GM20431 (cell line): Measurements from ENCODE around the gene IGF2.

ENCODE experiments used
- in situ Hi-C: fragments of 300-500 bp; cut with MseI, MboI; formaldehyde crosslinking; loops from one replicate; pipeline ENCODE4 v1.15.0; 2020; ENCODE audit warnings: low sequenced_read_pairs; ENCODE audit not compliant: unreplicated experiment

The IGF2 gene

DNA sequence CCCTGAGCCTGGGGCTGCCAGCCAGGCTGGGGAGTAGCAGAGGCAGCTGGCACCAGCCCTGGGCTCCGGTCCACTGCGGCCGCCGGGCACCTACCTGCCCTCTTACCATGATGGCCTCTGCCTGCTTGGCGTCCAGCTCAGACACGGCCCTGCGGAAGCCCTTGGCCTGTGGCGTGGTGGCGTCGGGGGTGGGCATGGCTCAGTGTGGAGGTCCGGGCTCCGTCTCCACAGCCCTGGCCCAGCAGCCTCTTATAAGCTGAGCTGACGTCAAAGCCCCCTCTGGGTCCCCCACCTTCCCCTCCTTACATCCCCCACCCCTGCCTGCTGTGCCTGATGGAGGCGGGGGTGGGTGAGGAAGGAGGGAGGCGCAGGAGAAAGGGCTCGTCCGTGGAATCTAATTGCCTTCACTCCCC lies 32.4 kb upstream of the IGF2 start, which contains the start of gene TH:
TH (minus strand) TSS at position 225 of the 413 bp plus-strand sequence; CDS start at position 196, 29 bp downstream.
- in situ Hi-C loops: loop anchor here (25.0 kb wide), 1 partner anchor 484 kb away; the partner anchor contains the start of gene KRTAP5-6

DNA sequence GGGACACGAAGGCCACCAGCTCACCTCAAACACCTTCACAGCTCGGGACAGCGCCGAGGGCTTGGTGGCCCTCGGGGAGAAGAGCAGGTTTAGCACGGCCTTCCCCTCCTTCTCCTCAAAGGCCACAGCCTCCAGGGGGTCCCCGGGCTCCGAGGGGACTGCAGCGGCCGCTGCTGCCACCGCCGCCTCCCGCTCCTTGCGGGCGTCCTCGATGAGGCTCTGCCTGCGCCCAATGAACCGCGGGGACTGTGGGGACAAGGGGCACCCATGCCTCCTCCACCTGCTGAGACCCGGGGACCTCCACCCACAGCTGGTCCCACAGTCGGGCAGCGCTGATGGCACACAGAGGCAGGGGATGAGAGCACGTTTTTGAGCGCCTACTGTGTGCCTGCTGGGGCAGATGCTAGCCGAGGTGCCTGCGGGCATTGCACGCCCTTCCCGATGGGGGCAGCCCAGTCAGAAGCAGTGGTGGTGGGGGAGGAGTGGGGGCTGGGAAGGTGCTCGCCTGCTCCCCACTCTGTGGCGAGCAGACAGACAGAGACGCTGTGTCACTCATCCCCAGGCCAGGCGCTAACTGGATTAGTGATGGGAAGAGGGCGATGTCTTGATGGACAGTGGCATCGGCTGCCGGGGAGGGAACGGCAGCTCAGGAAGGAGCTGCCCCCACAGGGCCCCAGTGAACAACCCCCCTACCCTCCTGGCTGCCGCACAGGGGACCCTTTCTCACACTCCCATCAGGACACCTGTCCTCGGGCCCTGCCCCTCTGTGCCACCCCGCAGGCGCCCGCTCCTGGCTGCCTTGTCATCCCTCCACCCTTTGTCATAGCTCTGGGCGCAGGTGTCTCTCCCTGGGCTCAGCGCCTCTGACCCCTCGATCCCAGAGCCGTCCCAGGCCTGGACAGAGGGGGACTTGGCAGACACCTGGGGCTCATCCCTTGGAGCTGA lies 30.7 kb upstream of the IGF2 start:
- in situ Hi-C loops: loop anchor here (25.0 kb wide), 1 partner anchor 483 kb away; the partner anchor contains the start of gene KRTAP5-6

DNA sequence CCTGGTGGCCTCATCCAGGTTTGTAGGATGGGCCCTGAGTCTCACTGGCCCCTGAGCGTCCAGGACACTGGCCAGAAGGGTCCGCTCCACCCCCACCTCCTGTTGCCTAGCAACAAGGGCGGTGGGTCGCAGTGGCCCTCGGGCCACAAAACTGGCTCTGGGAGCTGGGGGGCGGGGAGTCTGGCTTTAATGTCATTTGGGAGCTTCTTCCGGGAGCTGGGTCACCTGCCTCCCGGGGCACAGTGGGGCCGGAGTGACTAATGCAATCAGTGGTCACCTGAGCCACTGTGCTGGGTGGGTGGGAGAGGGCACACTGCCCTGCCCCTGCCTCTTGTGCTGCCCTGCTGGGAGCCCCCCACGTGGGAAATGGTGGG lies 29.8 kb upstream of the IGF2 start:
- in situ Hi-C loops: loop anchor here (25.0 kb wide), 1 partner anchor 482 kb away; the partner anchor contains the start of gene KRTAP5-6

DNA sequence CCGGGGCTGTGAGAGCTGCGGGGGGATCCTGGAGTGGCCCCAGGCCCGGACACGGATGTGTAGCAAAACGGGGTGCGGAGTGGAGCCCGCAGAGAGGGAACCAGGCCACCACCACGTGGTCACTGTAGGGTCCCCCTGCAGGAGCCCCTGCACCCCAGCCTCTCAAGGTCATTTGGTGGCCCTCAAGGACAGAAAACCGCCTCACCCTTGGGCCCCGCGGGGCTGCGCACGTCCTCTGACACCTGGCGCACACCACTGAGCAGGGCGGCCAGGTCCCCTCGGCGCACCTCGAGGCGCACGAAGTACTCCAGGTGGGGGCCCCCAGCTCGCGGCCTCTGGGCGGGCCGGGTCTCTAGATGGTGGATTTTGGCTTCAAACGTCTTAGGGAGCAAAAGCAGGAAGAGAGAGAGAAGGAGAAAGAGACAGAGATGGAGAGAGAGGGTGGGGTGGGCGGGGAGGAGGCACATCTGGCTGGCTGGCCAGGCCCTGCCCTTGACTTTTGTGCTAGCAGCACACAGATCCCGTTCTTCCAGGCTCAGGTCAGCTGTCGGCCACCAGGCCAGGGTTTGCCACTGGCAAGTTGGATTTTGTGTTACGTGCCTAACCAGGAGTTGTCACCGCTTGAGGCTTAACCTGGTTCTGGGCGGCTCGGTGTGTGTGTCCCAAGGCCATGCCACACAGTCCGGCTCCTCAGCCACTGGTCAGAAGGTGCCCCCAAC lies 29.3 kb upstream of the IGF2 start:
- in situ Hi-C loops: loop anchor here (25.0 kb wide), 1 partner anchor 481 kb away; the partner anchor contains the start of gene KRTAP5-6

DNA sequence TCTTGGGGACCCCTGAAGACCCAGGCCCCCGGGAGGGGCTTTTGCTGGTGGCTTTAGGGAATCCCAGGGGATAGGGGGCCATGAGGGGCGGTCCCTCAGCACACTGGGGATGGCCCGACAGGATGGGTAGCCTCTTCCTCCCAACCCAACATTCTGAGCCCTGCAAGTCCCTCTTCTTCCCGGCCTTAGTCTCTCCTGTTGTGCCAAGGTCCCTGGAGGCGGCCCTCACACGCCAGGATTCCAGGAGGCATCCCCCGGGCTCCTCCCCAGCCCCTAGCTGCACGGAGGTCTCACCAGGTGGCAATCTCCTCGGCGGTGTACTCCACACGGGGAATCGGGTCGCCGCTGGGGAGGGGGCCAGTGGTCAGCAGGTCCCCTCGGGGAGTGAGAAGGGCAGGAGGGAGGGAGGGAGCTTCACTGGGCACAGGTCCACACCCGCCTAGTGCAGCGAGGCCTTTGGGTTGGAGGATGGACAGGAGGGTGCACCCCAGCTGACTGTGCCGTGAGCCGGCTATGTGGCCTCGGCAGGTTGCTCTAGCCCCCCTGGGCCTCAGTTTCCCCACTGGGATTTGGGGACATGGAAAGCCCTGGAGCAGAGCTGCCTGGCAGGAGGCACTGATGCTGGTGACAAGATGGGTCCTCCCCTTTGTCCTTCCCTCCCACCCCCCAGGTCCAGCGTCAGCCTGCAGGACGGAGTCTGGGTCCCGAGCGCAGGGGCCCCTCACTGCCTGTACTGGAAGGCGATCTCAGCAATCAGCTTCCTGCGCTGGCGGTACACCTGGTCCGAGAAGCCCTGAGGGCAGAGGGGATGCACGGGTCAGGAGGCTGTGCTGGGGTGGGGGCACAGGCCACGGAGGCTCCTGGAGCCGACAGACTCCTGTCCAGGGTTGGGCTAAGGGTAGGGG lies 28.2 kb upstream of the IGF2 start:
- in situ Hi-C loops: loop anchor here (25.0 kb wide), 1 partner anchor 480 kb away; the partner anchor contains the start of gene KRTAP5-6

DNA sequence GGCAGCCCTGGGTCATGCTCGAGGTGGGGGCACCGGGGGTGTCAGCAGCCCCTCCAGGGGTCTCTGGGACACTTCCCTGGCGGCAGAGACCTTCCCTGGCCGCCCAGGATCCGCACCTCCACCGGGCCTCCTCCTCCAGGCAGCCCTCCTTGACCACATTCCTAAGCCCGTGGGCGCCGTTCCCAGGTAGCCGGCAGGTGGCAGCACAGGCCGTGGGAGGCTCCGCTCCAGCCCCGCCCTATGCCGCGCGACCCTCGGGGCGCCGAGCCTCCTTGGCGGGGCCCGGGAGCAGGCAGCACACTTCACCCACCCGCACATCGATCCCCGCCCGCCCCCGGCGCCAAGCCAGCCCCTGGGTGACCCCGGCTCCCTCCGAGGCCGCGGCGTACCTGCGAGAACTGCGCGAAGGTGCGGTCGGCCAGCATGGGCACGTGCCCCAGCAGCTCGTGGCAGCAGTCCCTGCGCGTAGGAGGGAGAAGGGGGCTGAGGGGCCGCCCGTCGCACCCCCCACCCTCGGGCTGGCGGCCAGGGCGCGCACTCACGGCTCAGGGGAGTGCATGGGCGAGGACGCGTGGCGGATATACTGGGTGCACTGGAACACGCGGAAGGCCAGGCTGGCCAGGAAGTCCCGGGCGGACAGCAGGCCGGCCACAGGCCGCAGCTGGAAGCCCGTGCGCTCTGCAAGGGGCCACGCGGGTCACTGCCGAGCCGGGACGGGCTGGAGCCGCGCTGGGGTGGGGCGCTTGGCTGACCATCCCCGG lies 27.1 kb upstream of the IGF2 start:
- in situ Hi-C loops: loop anchor here (25.0 kb wide), 1 partner anchor 479 kb away; the partner anchor contains the start of gene KRTAP5-6

DNA sequence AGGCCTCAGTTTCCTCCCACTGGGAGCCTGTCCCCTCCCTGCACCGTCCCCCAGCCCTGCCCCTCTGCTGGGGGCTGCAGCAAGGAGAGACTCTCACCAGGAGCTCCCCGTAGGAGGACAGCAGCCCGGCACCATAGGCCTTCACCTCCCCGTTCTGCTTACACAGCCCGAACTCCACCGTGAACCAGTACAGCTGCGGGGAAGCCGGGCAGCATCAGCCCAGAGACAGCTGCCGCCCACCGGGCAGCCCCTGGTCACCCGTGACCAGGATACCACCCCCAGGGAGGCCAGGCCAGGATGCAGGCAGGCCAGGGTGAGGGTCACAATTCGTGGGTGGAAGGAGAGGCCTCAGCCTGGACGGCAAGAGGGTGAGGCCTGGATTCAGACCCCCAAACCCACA lies 26.4 kb upstream of the IGF2 start:
- in situ Hi-C loops: loop anchor here (25.0 kb wide), 1 partner anchor 478 kb away; the partner anchor contains the start of gene KRTAP5-6

DNA sequence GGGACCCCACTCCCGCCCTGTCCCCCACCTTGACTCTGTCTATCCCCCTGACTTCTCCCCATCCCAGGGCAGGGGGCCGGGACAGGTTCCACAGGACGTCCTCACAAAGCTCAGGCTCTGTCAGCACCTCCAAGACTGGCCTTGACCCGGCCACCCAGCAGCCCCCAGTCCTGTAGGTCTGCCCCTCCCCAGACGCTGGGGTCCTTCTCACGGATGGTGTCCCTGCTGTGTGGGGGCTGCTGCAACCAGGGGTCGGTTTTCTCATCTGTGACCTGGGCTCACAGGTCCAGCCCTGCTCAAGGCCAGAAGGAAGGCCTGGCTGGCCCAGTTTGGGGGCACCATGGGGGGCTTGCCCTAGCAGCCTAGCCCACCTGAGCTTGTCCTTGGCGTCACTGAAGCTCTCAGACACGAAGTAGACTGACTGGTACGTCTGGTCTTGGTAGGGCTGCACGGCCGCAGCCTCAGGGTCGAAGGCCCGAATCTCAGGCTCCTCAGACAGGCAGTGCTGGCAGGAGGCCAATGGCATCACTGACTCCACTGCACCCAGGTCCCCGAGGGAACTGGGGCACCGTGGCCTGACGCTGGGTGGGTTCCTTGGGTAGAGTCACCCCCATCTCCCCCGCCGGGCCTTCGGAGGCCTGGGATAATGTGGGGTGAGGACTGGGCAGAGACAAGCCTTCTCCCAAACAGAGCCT lies 25.8 kb upstream of the IGF2 start:
- in situ Hi-C loops: loop anchor here (25.0 kb wide), 1 partner anchor 478 kb away; the partner anchor contains the start of gene KRTAP5-6

DNA sequence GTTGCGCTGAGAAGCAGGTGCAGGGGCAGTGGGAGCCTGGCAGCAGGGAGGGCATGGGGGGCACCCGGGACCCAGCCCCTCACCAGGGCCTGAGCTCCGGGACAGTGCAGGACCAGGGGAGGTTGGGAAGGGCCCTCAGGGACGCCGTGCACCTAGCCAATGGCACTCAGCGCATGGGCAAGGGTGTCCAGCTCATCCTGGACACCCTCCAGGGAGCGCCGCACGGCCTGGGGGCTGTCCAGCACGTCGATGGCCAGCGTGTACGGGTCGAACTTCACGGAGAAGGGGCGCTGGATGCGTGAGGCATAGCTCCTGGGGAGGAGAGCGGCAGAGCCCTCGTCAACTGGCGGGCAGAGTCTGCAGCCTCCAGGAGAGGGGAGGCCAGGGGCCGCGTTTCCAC lies 24.9 kb upstream of the IGF2 start:
- in situ Hi-C loops: loop anchor here (25.0 kb wide), 1 partner anchor 477 kb away; the partner anchor contains the start of gene KRTAP5-6

DNA sequence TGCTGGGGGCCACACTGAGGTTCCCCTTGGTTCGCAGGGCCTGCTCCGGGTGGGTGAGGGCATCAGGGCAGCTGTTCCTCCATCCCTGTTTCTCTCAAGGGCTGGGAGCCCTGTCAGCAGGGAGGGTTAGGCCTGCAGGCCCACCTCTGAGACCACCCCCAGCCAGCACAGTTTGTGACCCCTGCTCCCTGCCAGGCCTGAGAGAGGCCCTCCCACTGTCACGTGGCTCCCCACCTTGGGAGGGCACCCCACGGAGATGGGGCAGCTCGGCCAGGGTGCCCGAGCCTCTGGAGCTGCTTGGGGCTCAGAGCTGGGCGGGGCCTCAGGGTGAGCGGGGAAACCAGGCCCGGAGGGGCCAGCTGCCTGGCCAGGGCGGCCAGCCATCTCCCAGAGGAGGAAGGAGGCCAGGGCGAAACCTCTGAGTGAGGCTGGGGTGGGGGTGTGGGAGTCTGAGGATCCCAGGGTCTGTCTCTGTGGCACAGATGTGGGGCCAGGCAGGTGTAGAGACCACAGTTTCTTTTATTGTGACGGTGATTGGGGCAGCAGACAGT lies 24.3 kb upstream of the IGF2 start:
- in situ Hi-C loops: loop anchor here (25.0 kb wide), 1 partner anchor 476 kb away; the partner anchor contains the start of gene KRTAP5-6

DNA sequence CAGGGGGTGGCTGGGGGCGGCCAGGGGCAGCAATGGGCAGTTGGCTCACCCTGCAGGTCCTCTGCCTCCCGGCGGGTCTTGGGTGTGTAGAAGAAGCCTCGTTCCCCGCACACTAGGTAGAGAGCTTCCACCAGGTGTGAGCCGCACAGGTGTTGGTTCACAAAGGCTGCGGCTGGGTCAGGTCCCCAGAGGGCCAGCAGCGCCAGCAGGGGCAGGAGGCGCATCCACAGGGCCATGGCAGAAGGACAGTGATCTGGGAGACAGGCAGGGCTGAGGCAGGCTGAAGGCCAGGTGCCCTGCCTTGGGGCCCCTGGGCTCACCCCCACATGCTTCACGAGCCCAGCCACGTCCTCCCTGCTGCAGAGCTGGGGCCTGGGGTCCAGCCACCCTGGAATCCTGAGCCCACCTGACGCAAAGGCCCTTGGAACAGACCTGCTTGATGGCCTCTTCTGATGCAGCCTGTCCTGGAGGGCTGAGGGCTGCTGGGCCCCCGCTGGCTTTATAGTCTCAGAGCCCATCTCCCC lies 21.6 kb upstream of the IGF2 start, which contains the start of gene INS:
INS (minus strand) TSS at position 474 of the 524 bp plus-strand sequence; CDS start at position 236, 238 bp downstream.
- in situ Hi-C loops: loop anchor here (25.0 kb wide), 1 partner anchor 473 kb away; the partner anchor contains the start of gene KRTAP5-6

DNA sequence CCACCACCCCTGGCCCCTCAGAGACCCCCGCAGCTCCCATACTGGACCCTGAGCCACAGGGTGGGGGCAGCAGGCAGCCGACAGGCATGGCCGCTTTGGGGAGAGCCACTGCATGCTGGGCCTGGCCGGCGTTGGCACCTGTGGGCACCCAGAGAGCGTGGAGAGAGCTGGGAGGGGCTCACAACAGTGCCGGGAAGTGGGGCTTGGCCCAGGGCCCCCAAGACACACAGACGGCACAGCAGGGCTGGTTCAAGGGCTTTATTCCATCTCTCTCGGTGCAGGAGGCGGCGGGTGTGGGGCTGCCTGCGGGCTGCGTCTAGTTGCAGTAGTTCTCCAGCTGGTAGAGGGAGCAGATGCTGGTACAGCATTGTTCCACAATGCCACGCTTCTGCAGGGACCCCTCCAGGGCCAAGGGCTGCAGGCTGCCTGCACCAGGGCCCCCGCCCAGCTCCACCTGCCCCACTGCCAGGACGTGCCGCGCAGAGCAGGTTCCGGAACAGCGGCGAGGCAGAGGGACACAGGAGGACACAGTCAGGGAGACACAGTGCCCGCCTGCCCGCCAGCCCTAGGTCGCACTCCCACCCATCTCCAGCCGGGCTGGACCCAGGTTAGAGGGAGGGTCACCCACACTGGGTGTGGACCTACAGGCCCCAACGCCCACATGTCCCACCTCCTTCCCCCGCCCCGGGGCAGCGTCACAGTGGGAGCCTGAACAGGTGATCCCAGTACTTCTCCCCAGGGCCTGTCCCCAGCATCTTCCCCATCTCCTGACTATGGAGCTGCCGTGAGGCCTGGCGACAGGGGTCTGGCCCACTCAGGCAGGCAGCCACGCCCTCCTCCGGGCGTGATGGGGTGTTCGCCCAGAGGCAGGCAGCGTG lies 20.6 kb upstream of the IGF2 start:
- in situ Hi-C loops: loop anchor here (25.0 kb wide), 1 partner anchor 472 kb away; the partner anchor contains the start of gene KRTAP5-6

DNA sequence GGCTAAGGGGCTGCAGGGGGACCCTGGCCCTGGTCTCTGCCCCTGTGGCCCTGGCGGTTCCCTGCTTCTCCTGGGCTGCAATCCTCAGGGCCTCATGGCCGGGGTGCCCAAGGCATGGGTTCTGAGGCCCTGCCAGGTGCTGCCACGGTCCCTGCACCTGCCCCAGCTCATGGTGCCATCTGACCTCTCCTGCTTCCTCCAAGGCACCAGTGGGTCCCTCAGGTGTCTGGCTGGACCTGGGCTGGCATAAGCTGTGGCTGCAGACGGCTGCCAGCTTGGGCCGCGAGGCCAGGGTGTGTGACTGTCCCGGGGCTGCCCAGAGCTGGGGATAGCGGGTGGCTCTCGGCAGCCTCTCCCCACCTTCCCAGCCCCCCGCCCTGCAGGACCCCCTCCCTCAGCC lies 19.8 kb upstream of the IGF2 start:
- in situ Hi-C loops: loop anchor here (25.0 kb wide), 1 partner anchor 472 kb away; the partner anchor contains the start of gene KRTAP5-6

DNA sequence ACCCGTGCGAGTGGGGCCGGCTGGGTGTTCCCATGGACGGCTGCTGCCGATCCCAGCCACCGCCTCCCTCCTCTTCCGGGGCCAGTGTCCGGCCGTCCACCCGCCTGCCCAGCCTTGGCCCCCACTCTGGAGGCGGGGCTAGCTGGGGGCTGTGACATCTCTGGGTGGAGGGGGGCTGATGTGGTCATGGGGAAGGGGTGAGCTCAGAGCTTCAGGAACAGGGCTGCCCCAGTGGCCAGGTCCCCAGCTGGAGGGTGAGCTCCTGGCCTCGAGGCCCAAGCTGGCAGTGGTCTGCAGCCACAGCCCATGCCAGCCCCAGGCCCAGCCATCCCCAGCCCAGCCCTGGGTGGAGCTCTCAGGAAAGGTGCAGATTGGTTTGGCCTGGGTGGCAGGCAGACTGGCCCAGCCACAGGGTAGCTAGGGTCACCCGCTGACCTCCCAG lies 19.1 kb upstream of the IGF2 start:
- in situ Hi-C loops: loop anchor here (25.0 kb wide), 1 partner anchor 471 kb away; the partner anchor contains the start of gene KRTAP5-6

DNA sequence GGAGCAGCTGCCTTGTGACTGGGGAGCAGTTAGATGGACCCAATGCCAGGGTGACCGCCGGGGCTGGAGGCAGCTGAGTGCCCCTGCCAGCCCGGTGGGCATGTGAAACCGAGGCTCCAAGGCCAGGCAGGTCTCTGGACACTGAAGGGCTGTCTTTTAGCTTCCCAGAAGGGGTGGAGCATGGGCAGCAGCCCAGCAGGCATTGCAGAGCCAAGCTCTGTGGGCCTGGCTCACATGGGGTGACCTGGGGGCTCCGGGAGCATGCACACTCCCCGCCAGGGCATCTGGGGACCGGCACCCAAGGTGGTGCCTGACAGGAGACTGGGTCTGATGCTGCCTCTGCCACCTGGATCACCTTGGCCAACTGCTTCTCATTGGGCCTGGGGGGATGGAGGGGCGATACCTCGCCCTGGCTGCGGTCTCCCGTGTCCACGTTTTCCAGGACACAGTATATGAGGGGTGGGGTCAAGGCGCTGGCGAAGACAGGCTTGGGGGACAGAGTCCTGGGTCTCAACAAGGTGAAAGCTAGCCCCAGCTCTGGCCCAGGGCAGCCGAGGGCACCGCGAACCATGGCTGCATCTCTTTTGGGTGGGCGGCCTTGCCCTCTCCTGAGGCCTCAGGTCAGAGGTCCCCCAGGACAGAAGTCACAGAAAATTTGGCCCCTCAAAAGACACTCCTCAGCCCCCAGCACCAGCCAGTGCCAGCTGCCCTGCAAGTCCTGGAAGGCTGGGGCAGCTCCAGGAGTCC lies 18.3 kb upstream of the IGF2 start:
- in situ Hi-C loops: loop anchor here (25.0 kb wide), 1 partner anchor 470 kb away; the partner anchor contains the start of gene KRTAP5-6
